KBM-7 (cell line): ENCODE results near the gene ZNF441.
A peak's percentile ranks its signal among the peaks of the same experiment; 100 is the strongest.
"Not testable (repeated sequence)": the region's sequence is repeated elsewhere in the genome, so short reads cannot be mapped to it uniquely, and the experiment has no call there.

Source experiments
- DNase-seq: peaks from one replicate; pipeline ENCODE4 v3.0.0-alpha.2; 2015
- in situ Hi-C: fragments of 300-500 bp; cut with MboI; formaldehyde crosslinking; loops from 2 replicates; pipeline ENCODE4 v1.14.3; 2020; ENCODE audit warnings: low sequenced_read_pairs, low pct_unique_long_range_greater_than_20kb, mixed read lengths

The ZNF441 gene

GRCh38 chr19:11771520-11771919 is 4.7 kb downstream of the ZNF441 start:
- DNase-seq, in situ Hi-C loops: not testable (repeated sequence)

GRCh38 chr19:11776669-11777068 is 9.9 kb downstream of the ZNF441 start:
- in situ Hi-C loops, DNase-seq: not testable (repeated sequence)

- DNase-seq: no peak
- in situ Hi-C loops: no loop called here
Observed at GRCh38 chr19:11780431-11781020, 13.7 kb downstream of the ZNF441 start.

GRCh38 chr19:11781295-11782057 is 14.7 kb downstream of the ZNF441 start:
- in situ Hi-C loops: no loop called here
- DNase-seq: no peak

GRCh38 chr19:11783767-11784166 is 17.0 kb downstream of the ZNF441 start:
- DNase-seq: no peak
- in situ Hi-C loops: no loop called here

GRCh38 chr19:11784356-11784755 is 17.6 kb downstream of the ZNF441 start:
- DNase-seq: no peak
- in situ Hi-C loops: no loop called here

- in situ Hi-C loops: no loop called here
- no peak for DNase-seq
Observed at GRCh38 chr19:11787536-11787935, 20.7 kb downstream of the ZNF441 start.

GRCh38 chr19:11792942-11793341 is 26.1 kb downstream of the ZNF441 start:
- in situ Hi-C loops: no loop called here
- no peak for DNase-seq

GRCh38 chr19:11797491-11797890 is 30.7 kb downstream of the ZNF441 start:
- peak; percentile 53 for DNase-seq
- in situ Hi-C loops: no loop called here

- no peak for DNase-seq
- in situ Hi-C loops: no loop called here
Observed at GRCh38 chr19:11798391-11799330, 31.9 kb downstream of the ZNF441 start, which contains the start of gene ZNF491. TSS of gene ZNF491 (plus strand) at chr19:11798523. CDS start at chr19:11805954, 7,431 bp downstream.

GRCh38 chr19:11806354-11807098 is 39.7 kb downstream of the ZNF441 start:
- in situ Hi-C loops: no loop called here
- DNase-seq: peak; percentile 34

GRCh38 chr19:11807099-11807380 is 40.2 kb downstream of the ZNF441 start:
- in situ Hi-C loops: no loop called here
- no peak for DNase-seq

GRCh38 chr19:11813703-11814028 is 46.9 kb downstream of the ZNF441 start:
- in situ Hi-C loops: no loop called here
- no peak for DNase-seq

- in situ Hi-C loops: no loop called here
- peak; percentile 86 for DNase-seq
Observed at GRCh38 chr19:11814029-11814699, 47.4 kb downstream of the ZNF441 start, which contains the start of gene ZNF440. TSS of gene ZNF440 (plus strand) at chr19:11814273. CDS start at chr19:11814448, 175 bp downstream.

GRCh38 chr19:11814700-11815035 is 47.9 kb downstream of the ZNF441 start:
- in situ Hi-C loops: no loop called here
- DNase-seq: peak; percentile 18

- DNase-seq: no peak
- in situ Hi-C loops: no loop called here
Observed at GRCh38 chr19:11821474-11822109, 54.8 kb downstream of the ZNF441 start.

GRCh38 chr19:11828957-11829876 is 62.4 kb downstream of the ZNF441 start:
- DNase-seq, in situ Hi-C loops: not testable (repeated sequence)
